ENCODE measurements around the gene FRK.

DNA sequence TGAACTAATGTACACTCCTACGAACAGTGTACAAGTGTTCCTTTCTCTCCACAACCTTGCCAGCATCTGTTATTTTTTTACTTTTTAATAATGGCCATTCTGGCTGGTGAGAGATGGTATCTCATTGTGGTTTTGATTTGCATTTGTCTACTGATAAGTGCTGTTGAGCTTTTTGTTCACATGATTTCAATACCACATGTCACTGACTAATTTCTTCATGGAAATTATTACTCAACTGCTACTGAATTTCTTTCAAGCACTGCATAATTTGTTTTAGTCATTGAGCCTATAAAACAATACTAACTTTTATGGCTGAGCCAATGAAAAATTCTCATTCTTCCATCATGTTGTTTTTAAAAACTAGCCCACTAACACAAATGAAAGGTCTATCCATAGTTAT is 115.4 kb downstream of the FRK start:
- TF ChIP-seq, protein P1, sequence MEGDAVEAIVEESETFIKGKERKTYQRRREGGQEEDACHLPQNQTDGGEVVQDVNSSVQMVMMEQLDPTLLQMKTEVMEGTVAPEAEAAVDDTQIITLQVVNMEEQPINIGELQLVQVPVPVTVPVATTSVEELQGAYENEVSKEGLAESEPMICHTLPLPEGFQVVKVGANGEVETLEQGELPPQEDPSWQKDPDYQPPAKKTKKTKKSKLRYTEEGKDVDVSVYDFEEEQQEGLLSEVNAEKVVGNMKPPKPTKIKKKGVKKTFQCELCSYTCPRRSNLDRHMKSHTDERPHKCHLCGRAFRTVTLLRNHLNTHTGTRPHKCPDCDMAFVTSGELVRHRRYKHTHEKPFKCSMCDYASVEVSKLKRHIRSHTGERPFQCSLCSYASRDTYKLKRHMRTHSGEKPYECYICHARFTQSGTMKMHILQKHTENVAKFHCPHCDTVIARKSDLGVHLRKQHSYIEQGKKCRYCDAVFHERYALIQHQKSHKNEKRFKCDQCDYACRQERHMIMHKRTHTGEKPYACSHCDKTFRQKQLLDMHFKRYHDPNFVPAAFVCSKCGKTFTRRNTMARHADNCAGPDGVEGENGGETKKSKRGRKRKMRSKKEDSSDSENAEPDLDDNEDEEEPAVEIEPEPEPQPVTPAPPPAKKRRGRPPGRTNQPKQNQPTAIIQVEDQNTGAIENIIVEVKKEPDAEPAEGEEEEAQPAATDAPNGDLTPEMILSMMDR (IDR thresholded peaks at IDR 0.05; ENCODE audit: insufficient read depth, low read depth, low read length), result no peak
- TF ChIP-seq EZH2 (IDR thresholded peaks at IDR 0.05; ENCODE audit: insufficient read depth, low read length), result no peak
